ENCODE data around the gene DTNB.

DNA sequence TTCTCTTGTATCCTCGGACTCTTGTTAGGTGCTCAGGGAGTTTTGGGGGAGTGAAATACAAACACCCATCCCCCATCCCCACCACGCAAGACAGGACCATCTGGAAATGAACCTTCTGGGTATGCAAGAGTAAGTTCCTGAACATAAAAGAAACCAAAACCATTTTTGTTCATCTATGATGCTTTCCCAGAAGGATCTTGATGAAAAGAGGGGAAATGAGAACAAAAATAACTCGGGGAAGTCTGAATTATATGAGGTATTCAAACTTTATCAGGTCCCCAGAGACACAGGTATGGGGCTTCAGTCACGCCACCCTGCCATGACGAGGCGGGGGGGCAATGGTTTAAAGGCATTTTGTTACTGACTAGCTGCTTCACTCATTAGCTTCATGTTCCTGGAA lies 263.0 kb downstream of the DTNB start:
- TF ChIP-seq, protein P1, sequence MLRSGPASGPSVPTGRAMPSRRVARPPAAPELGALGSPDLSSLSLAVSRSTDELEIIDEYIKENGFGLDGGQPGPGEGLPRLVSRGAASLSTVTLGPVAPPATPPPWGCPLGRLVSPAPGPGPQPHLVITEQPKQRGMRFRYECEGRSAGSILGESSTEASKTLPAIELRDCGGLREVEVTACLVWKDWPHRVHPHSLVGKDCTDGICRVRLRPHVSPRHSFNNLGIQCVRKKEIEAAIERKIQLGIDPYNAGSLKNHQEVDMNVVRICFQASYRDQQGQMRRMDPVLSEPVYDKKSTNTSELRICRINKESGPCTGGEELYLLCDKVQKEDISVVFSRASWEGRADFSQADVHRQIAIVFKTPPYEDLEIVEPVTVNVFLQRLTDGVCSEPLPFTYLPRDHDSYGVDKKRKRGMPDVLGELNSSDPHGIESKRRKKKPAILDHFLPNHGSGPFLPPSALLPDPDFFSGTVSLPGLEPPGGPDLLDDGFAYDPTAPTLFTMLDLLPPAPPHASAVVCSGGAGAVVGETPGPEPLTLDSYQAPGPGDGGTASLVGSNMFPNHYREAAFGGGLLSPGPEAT (IDR thresholded peaks at IDR 0.05; ENCODE audit: low read depth) = peak; percentile 93
- TF ChIP-seq, protein P2, sequence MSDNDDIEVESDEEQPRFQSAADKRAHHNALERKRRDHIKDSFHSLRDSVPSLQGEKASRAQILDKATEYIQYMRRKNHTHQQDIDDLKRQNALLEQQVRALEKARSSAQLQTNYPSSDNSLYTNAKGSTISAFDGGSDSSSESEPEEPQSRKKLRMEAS (IDR thresholded peaks at IDR 0.05; ENCODE audit: low read depth, low read length) = no peak
- TF ChIP-seq EP300 (IDR thresholded peaks at IDR 0.05; ENCODE audit: borderline replicate concordance in 1 of 2, control insufficient read depth in 1 of 2, low read depth in 2 of 2, low read length in 2 of 2) = peak; percentile 59 to 76; a peak in 3 of 4 replicates

All from GM12878 (cell line).